GM21423 (cell line): ENCODE measurements around the gene CT47A1.
"Not testable (repeated sequence)": the region's sequence is repeated elsewhere in the genome, so short reads cannot be mapped to it uniquely, and the experiment has no call there.

Experiments used
- ATAC-seq: cut with Tn5 transposase; IDR thresholded peaks from one replicate; pipeline ENCODE4 v1.9.1; 2021; ENCODE audit warnings: mild to moderate bottlenecking, moderate library complexity; ENCODE audit not compliant: unreplicated experiment

The CT47A1 gene

GRCh38 chrX:120985660-120986059 is at the start of gene CT47A1:
CT47A1 (minus strand) TSS chrX:120985760; CDS start chrX:120985529, 231 bp downstream.
- not testable (repeated sequence) for ATAC-seq

- no peak for ATAC-seq
Measured at GRCh38 chrX:121032531-121032930, 47.0 kb upstream of the CT47A1 start.

DNA sequence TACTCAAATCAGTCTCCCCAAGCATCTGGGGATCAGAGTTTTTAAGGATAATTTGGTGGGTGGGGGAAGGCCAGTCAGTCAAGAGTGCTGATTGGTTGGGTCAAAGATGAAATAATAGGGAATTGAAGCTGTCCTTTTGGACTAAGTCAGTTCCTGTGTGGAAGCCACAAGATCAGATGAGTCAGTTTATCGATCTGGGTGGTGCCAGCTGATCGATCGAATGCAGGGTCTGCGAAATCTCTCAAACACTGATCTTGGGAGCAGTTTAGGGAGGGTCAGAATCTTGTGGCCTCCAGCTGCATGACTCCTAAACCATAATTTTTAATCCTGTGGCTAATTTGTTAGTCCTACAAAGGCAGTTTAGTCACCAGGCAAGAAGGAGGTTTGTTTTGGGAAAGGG is 44.5 kb upstream of the CT47A1 start:
- no peak for ATAC-seq

- no peak for ATAC-seq
Measured at GRCh38 chrX:121028419-121028818, 42.9 kb upstream of the CT47A1 start.

DNA sequence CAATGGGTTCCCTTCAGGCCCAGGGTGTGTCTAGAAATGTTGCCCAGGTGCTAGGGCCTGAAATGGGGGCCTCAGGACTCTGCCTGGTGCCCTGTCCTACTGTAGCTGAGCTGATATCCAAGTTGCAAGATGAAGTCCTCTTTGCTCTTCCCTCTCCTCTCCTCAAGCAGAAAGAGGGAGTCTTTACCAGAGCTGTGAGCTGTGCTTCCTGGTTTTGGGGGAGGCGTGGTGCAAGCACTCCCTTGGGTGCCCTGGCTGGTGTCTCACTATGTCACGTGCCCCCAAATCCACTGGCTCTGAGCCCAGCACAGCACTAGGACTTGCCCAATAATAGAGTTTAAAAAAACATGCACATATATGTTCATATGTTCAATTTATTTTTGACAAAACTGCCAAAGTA is 29.3 kb upstream of the CT47A1 start:
- ATAC-seq, result no peak

GRCh38 chrX:121013897-121014455 is 28.4 kb upstream of the CT47A1 start:
- ATAC-seq, result no peak

GRCh38 chrX:121011254-121011653 is 25.7 kb upstream of the CT47A1 start:
- no peak for ATAC-seq

DNA sequence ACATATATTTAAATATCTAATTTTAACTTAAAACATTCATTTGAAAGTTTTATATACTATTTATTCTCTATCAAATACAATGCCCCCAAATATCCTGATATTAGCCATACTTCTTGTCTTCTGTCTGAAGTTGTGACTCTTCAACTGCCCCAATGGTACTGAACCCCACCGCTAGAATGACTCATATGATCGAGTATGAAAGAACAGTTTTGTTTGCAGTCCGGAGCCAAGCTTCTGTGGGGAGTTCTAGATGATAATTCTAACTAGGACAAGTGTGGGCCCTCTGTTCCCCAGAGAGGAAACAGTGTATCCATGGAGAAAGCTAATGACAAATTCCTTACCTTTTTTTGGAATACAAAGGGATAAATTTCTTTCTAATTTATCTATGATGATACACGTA is 24.7 kb upstream of the CT47A1 start:
- no peak for ATAC-seq

DNA sequence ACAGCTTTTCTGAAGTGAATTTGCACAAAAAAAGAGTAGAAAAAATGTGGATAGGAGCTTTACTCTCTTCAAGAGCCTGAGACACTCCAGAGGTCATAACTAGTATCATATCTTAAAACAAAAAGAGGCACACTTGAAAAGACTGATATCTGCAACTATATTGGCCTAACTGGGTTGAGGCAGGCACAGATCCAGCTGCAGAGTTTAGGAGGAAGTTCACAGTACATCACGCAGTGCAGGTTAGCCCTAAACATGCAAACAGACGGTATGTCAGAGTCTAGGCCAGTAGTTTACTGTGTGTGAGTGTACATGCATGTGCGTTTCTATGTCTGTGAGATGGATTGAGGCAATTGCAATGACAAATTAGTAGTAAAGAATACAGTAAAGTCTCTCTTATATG is 24.2 kb upstream of the CT47A1 start:
- ATAC-seq, result no peak

- ATAC-seq, result no peak
Measured at GRCh38 chrX:121008920-121009319, 23.4 kb upstream of the CT47A1 start.

- no peak for ATAC-seq
Measured at GRCh38 chrX:121000589-121000988, 15.0 kb upstream of the CT47A1 start.

DNA sequence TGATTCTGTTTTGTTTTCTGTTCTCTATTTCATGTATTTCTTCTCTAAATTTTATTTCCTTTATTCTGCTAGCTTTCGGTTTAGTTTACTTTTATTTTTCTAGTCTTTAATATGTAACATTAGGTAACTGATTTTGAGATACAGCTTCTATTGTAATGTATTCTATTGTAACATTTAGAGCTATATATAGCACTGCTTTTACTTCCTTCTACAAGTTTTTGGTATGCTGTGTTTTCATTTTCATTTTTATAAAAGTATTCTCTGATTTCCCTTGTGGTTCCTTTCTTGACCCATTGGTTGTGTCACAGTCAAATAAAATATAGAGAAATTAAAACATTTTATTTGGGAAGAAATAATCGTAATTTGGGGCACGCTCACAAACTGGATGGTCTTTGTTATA is 13.9 kb upstream of the CT47A1 start:
- no peak for ATAC-seq

- ATAC-seq, result not testable (repeated sequence)
Measured at GRCh38 chrX:120956500-120956899, 29.1 kb downstream of the CT47A1 start, which contains the start of gene CT47A7. CT47A7 (minus strand) TSS chrX:120956600; CDS start chrX:120956345, 255 bp downstream.
